Measurements from ENCODE around the gene ZNF619. TPM values are rescaled to one million over a fixed set of nuclear protein-coding genes. Genes with fewer than 3 reads are reported as not detected.

Gene ZNF619
- total RNA-seq, 1 donor from 2014 or later = 8.2 TPM

DNA sequence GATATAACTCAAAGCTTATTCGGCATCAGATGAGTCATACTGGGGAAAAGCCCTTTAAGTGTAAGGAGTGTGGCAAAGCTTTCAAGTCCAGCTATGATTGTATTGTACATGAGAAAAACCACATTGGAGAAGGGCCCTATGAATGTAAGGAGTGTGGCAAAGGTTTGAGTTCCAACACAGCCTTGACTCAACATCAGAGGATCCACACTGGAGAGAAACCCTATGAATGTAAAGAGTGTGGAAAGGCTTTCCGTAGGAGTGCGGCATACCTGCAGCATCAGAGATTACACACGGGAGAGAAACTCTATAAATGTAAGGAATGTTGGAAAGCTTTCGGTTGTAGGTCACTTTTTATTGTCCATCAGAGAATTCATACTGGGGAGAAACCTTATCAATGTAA lies 55.3 kb downstream of the ZNF619 start:
- no peak for DNase-seq (ENCODE audit: low spot score)

DNA sequence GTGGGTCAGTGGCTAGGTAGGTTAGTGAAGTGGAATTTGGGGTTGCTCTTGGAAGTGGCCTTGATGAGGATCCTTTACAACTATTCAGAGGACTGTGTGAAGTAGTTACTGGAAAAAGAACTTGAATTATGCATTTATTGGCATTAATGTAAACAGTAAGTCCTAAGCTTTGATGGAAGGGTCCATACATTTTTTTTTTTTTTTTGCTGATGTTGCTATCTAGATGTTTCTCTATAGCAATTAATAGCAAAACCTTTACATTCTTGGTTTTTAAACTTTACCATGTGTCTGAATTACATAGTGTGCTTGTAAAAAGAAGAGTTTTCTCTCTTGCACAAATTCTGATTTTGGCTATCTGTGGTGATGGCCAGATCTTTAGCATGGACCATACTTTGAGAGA lies 57.4 kb downstream of the ZNF619 start:
- no peak for DNase-seq (ENCODE audit: low spot score)

Other genes with a start within 250 kb of the ZNF619 start
- 49.4 TPM for gene EIF1B, start 167.4 kb upstream of the ZNF619 start, total RNA-seq (ENCODE audit: insufficient read depth, low replicate concordance)
- 0.48 TPM for gene ENTPD3, start 89.9 kb upstream of the ZNF619 start, total RNA-seq (ENCODE audit: insufficient read depth, low replicate concordance)
- gene RPL14, start 19.8 kb upstream of the ZNF619 start, total RNA-seq (ENCODE audit: insufficient read depth, low replicate concordance) = 347 TPM
- 2.4 TPM for gene ZNF620, start 28.9 kb downstream of the ZNF619 start, total RNA-seq (ENCODE audit: insufficient read depth, low replicate concordance)
- gene ZNF621, start 47.8 kb downstream of the ZNF619 start, total RNA-seq (ENCODE audit: insufficient read depth, low replicate concordance) = 20.5 TPM

Measured in umbilical cord (tissue), 2 donors.